Spleen (tissue), 7 donors: ENCODE results near the gene DHRS2.

Experiments used
- CTCF ChIP-seq, 11 experiments: fragments of 200-600 bp in 7 of 11; fragments of 450-650 bp in 4 of 11; sonication (generic) in 4 of 11; IDR thresholded peaks in 8 of 11; conservative IDR thresholded peaks in 3 of 11; 1 replicate in 7 of 11; 2 replicates in 4 of 11; pipeline versions ENCODE4 v1.4.0 to v1.8.0; 2016 to 2021; ENCODE audit warnings: antibody characterized with exemption in 11 of 11, inconsistent platforms in 4 of 11, mild to moderate bottlenecking in 1 of 11
- POLR2A ChIP-seq, 3 donors: fragments of 450-650 bp; IDR thresholded peaks; one replicate each; pipeline ENCODE4 v1.5.1; 2017; ENCODE audit warnings: antibody characterized with exemption in 3 of 3, mild to moderate bottlenecking in 1 of 3
- POLR2AphosphoS5 ChIP-seq, 3 donors: sonication (generic); formaldehyde crosslinking; IDR thresholded peaks; one replicate each; pipeline ENCODE4 v1.5.1; 2017; ENCODE audit warnings: antibody characterized with exemption in 3 of 3
- donor health status: DM: no; HTN: no; CAD: no; lungs with moderate emphysema.
- donor health status: DM: no; HTN: no; CAD: no.
- donor health status: DM: no; HTN: no; CAD: no.

- TF ChIP-seq POLR2A (IDR thresholded peaks at IDR 0.05) (no peak), CTCF (IDR thresholded peaks at IDR 0.05 in 8 of 11, conservative IDR thresholded peaks at IDR 0.05 in 3 of 11) (no peak), POLR2AphosphoS5 (IDR thresholded peaks at IDR 0.05) (no peak)
Measured at GRCh38 chr14:23614395-23614828, 21.8 kb upstream of the DHRS2 start.
